Stimulated activated naive B cell treated with anti-CD40 and anti-IgM and Interleukin-4, amounts not matched to agents 10 μg/mL and 1 μg/mL and 100 μg/mL, for 72 hours (primary cell): ENCODE data around the gene ADIPOQ.
"Not testable (repeated sequence)": the region's sequence is repeated elsewhere in the genome, so short reads cannot be mapped to it uniquely, and the experiment has no call there.

Experiments used
- ATAC-seq, 2 donors: fragments of 150-1000 bp; cut with Tn5 transposase; replicated peaks; 2 replicates each; pipeline ENCODE4 v1.10.0; 2021; ENCODE audit warnings: moderate library complexity in 1 of 2
- DNase-seq: peaks from one replicate; pipeline ENCODE4 v3.0.0; 2021
- H3K27ac Mint-ChIP-seq: one replicate; pipeline ENCODE4 v1.8.0; 2022; ENCODE audit warnings: mild to moderate bottlenecking, mixed read lengths
- H3K27me3 Mint-ChIP-seq, 2 donors: one replicate each; pipeline ENCODE4 v1.8.0; 2022; ENCODE audit warnings: mixed read lengths in 2 of 2
- H3K36me3 Mint-ChIP-seq, 2 donors: one replicate each; pipeline ENCODE4 v1.8.0; 2022; ENCODE audit warnings: mixed read lengths in 2 of 2, mild to moderate bottlenecking in 1 of 2
- H3K4me1 Mint-ChIP-seq, 2 donors: one replicate each; pipeline ENCODE4 v1.8.0; 2022; ENCODE audit warnings: mixed read lengths in 2 of 2, mild to moderate bottlenecking in 1 of 2
- H3K4me3 Mint-ChIP-seq, 2 donors: one replicate each; pipeline ENCODE4 v1.8.0; 2022; ENCODE audit warnings: mild to moderate bottlenecking in 2 of 2, mixed read lengths in 2 of 2, moderate library complexity in 1 of 2
- H3K9me3 Mint-ChIP-seq, 2 donors: one replicate each; pipeline ENCODE4 v1.8.0; 2022; ENCODE audit warnings: mixed read lengths in 2 of 2, mild to moderate bottlenecking in 1 of 2

ADIPOQ gene

DNA sequence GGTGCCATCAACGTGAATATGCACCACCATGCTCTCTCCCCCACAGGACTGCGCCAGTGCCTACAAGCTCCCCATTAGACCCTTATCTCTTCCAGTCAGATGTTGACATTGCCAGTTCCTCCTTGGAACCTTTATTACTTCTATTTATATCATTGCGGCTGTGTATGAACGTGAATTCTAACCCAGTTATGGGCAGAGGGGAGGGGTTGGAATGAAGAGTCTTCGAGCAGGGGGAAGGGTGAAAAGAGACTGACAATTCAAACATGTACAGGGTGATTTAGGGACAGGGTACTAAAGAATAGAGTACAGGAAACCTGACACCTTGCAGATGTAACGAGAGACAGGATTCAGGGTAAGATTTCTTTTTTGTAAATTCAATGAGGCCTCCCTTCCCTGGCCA, 46.1 kb downstream of the ADIPOQ start:
- Mint-ChIP-seq H3K36me3 (no peaks in the 10 kb centered on the region), H3K4me1 (peaks cover 11 to 27% of the 10 kb centered on the region in 2 donors), H3K4me3 (no peak overlapping the region), H3K27me3 (peaks cover 10 to 19% of the 10 kb centered on the region in 2 donors), H3K9me3 (peaks cover 4 to 8% of the 10 kb centered on the region in 2 donors), H3K27ac (no peak overlapping the region)
- ATAC-seq: no peak
- no peak for DNase-seq

- not testable (repeated sequence) for DNase-seq, ATAC-seq, H3K36me3 Mint-ChIP-seq, H3K9me3 Mint-ChIP-seq, H3K4me3 Mint-ChIP-seq
- H3K27ac Mint-ChIP-seq: peak overlapping the region; percentile 43
- H3K4me1 Mint-ChIP-seq: peaks cover 11 to 24% of the 10 kb centered on the region in 2 donors
- peaks cover 10 to 19% of the 10 kb centered on the region in 2 donors for H3K27me3 Mint-ChIP-seq
Measured at GRCh38 chr3:186889698-186890097, 47.2 kb downstream of the ADIPOQ start.

DNA sequence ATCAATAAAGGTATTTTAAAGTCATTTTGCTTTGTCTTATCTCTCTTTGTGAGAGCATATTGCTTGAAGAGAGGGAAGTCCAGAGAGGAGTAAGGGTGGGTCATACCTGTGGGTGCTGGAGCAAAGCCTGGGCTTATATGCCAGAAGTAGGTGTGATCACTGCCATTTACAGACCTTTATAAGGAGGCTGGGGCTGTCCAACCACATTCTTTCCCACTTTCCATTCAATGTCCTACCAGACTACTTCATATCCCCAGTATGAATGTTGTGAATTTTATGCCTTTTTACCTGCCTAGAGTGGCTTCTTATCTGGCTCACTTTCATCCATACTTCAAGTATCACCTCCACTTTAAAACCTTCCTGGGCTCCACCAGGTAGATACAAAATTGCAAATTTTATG, 48.4 kb downstream of the ADIPOQ start:
- no peak for ATAC-seq
- peaks cover 13 to 24% of the 10 kb centered on the region in 2 donors for H3K4me1 Mint-ChIP-seq
- H3K9me3 Mint-ChIP-seq: peaks cover 4 to 8% of the 10 kb centered on the region in 2 donors
- H3K4me3 Mint-ChIP-seq: no peak overlapping the region
- no peak for DNase-seq
- H3K36me3 Mint-ChIP-seq: no peaks in the 10 kb centered on the region
- H3K27ac Mint-ChIP-seq: no peak overlapping the region
- H3K27me3 Mint-ChIP-seq: peaks cover 10% of the 10 kb centered on the region in 2 donors

DNA sequence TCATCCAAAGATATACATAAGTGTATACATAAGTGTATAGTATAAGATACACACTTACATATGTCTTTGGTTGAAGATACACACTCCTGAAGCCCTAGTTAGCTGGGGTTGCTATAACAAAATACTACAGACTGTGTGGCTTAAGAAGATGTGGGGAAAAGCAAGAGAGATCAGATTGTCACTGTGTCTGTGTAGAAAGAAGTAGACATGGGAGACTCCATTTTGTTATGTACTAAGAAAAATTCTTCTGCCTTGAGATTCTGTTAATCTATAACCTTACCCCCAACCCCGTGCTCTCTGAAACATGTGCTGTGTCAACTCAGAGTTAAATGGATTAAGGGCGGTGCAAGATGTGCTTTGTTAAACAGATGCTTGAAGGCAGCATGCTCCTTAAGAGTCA, 50.6 kb downstream of the ADIPOQ start:
- not testable (repeated sequence) for DNase-seq, H3K9me3 Mint-ChIP-seq, H3K36me3 Mint-ChIP-seq, ATAC-seq, H3K4me3 Mint-ChIP-seq, H3K27ac Mint-ChIP-seq, H3K27me3 Mint-ChIP-seq
- peaks cover 13 to 18% of the 10 kb centered on the region in 2 donors for H3K4me1 Mint-ChIP-seq

DNA sequence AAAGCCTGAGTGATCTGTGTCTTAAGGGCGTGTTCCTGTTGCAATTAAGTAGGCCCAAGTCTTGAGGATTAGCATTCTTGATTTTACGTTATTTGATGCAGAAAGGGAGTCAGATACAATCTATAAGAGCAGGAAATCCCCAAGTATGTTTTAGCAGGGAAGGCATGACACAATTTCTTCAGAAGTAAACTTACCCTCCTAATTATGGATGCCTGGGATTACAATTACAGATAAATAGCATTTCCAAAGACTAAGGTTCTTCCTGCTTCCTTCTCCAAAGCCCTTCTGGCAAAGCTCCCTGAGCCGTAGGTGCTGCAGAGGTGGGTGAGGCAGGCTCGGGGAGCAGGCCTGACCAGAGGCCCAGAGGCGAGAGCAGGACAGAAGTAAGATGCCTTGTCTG, 52.9 kb downstream of the ADIPOQ start:
- Mint-ChIP-seq H3K36me3 (no peaks in the 10 kb centered on the region), H3K4me1 (peaks cover 7% of the 10 kb centered on the region in 2 donors), H3K27me3 (no peaks in the 10 kb centered on the region), H3K27ac (no peak overlapping the region), H3K4me3 (no peak overlapping the region), H3K9me3 (no peaks in the 10 kb centered on the region)
- no peak for ATAC-seq
- DNase-seq: no peak

DNA sequence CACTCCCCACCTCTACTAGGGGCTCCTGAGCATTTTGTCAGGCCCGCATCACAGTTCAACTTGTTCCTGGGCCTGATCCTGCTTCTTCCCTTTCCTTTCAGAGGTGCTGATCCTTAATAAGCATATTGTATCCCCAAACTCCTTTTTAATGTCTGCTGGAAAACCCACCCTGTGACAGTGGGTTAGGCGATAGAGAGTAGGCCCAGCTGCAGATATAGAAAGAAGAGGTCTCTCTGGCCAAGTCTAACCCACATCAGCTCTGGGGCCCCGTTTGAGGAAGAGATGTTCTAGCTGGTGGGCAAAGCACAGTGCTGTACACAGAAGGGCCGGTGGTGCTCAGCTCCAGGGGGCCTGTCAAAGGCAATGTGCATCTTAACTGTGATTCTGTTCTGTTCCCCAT, 53.5 kb downstream of the ADIPOQ start:
- no peak overlapping the region for H3K27ac Mint-ChIP-seq
- no peaks in the 10 kb centered on the region for H3K27me3 Mint-ChIP-seq
- H3K4me1 Mint-ChIP-seq: peaks cover 10% of the 10 kb centered on the region in 2 donors
- DNase-seq: no peak
- no peak for ATAC-seq
- H3K36me3 Mint-ChIP-seq: no peaks in the 10 kb centered on the region
- no peaks in the 10 kb centered on the region for H3K9me3 Mint-ChIP-seq
- no peak overlapping the region for H3K4me3 Mint-ChIP-seq

GRCh38 chr3:186896875-186897274, 54.4 kb downstream of the ADIPOQ start:
- Mint-ChIP-seq H3K27me3 (no peaks in the 10 kb centered on the region), H3K4me3 (no peak overlapping the region), H3K4me1 (peaks cover 14 to 15% of the 10 kb centered on the region in 2 donors), H3K27ac (no peak overlapping the region), H3K9me3 (no peaks in the 10 kb centered on the region), H3K36me3 (no peaks in the 10 kb centered on the region)
- DNase-seq (no peak), ATAC-seq (no peak)

- H3K4me1 Mint-ChIP-seq: peaks cover 20 to 26% of the 10 kb centered on the region in 2 donors
- H3K36me3 Mint-ChIP-seq: peaks cover 7 to 17% of the 10 kb centered on the region in 2 donors
- DNase-seq: no peak
- no peaks in the 10 kb centered on the region for H3K27me3 Mint-ChIP-seq
- ATAC-seq: peak in 1 of 2 donors; percentile 36
- H3K9me3 Mint-ChIP-seq: peaks cover 16 to 23% of the 10 kb centered on the region in 2 donors
- H3K27ac Mint-ChIP-seq: no peak overlapping the region
- H3K4me3 Mint-ChIP-seq: no peak overlapping the region
Measured at GRCh38 chr3:186901135-186901734, 58.7 kb downstream of the ADIPOQ start.

DNA sequence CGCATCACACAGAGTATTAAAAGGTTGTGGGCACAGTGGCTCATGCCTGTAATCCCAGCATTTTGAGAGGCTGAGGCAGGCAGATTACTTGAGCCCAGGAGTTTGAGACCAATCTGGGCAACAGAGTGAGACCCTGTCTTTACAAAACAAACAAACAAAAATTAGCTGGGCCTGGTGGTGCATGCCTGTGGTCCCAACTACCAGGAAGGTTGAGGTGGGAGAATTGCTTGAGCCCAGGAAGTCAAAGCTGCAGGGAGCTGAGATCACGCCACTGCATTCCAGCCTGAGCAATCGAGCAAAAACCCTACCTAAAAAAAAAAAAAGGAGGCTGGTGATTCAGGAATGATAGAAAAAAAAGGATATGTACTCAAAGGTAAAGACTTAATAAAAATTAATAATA, 59.6 kb downstream of the ADIPOQ start:
- ATAC-seq (no peak), DNase-seq (no peak)
- Mint-ChIP-seq H3K4me3 (no peak overlapping the region), H3K27ac (no peak overlapping the region), H3K9me3 (peaks cover 26 to 30% of the 10 kb centered on the region in 2 donors), H3K36me3 (peaks cover 16 to 24% of the 10 kb centered on the region in 2 donors), H3K27me3 (no peaks in the 10 kb centered on the region), H3K4me1 (peaks cover 20 to 26% of the 10 kb centered on the region in 2 donors)

DNA sequence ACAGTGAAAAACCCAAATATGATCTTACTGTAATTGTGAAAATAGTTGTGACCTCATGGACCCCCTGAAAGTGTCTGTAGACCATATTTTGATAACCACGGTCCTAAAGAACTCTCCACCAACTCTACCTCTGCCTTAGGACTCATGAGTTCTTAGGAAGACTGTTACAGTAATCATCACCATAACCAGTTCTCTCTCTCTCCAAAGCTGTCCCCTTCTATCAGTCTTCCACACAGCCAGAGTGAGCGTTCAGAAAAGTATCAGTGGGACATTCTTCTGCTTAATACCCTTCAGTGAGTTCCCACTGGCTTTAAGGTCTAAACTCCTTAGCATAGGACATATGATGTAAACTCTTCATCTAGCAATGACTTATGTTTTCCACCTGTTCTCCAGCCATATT, 60.2 kb downstream of the ADIPOQ start:
- ATAC-seq (no peak), DNase-seq (no peak)
- no peak overlapping the region for H3K4me3 Mint-ChIP-seq
- peaks cover 29 to 34% of the 10 kb centered on the region in 2 donors for H3K9me3 Mint-ChIP-seq
- peaks cover 20 to 26% of the 10 kb centered on the region in 2 donors for H3K4me1 Mint-ChIP-seq
- no peak overlapping the region for H3K27ac Mint-ChIP-seq
- no peaks in the 10 kb centered on the region for H3K27me3 Mint-ChIP-seq
- peaks cover 17 to 28% of the 10 kb centered on the region in 2 donors for H3K36me3 Mint-ChIP-seq

GRCh38 chr3:186903676-186904075, 61.2 kb downstream of the ADIPOQ start:
- H3K9me3 Mint-ChIP-seq: peaks cover 35 to 36% of the 10 kb centered on the region in 2 donors
- H3K27me3 Mint-ChIP-seq, DNase-seq, ATAC-seq, H3K27ac Mint-ChIP-seq, H3K4me3 Mint-ChIP-seq: not testable (repeated sequence)
- peaks cover 17 to 31% of the 10 kb centered on the region in 2 donors for H3K36me3 Mint-ChIP-seq
- H3K4me1 Mint-ChIP-seq: peaks cover 24 to 31% of the 10 kb centered on the region in 2 donors

DNA sequence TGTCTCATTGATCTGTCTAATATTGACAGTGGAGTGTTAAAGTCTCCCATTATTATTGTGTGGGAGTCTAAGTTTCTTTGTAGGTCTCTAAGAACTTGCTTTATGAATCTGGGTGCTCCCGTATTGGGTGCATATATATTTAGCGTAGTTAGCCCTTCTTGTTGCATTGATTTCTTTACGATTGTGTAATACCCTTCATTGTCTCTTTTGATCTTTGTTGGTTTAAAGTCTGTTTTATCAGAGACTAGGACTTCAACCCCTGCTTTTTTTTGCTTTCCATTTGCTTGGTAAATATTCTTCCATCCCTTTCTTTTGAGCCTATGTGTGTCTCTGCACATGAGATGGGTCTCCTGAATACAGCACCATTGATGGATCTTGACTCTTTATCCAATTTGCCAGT, 64.6 kb downstream of the ADIPOQ start:
- Mint-ChIP-seq H3K36me3 (peaks cover 17 to 31% of the 10 kb centered on the region in 2 donors), H3K4me1 (peaks cover 18 to 26% of the 10 kb centered on the region in 2 donors), H3K9me3 (peaks cover 35 to 36% of the 10 kb centered on the region in 2 donors)
- ATAC-seq, H3K27me3 Mint-ChIP-seq, H3K27ac Mint-ChIP-seq, H3K4me3 Mint-ChIP-seq, DNase-seq: not testable (repeated sequence)
